Hematopoietic multipotent progenitor cell treated with erythropoietin and hydrocortisone succinate and interleukin-3 and kit ligand, for 8 days (in vitro differentiated cells): Measurements from ENCODE around the gene PCF11.
"Not testable (repeated sequence)": the region's sequence is repeated elsewhere in the genome, so short reads cannot be mapped to it uniquely, and the experiment has no call there.

Source experiments
- DNase-seq: peaks from one replicate; pipeline ENCODE4 v3.0.0-alpha.2; 2015

The PCF11 gene, protein sequence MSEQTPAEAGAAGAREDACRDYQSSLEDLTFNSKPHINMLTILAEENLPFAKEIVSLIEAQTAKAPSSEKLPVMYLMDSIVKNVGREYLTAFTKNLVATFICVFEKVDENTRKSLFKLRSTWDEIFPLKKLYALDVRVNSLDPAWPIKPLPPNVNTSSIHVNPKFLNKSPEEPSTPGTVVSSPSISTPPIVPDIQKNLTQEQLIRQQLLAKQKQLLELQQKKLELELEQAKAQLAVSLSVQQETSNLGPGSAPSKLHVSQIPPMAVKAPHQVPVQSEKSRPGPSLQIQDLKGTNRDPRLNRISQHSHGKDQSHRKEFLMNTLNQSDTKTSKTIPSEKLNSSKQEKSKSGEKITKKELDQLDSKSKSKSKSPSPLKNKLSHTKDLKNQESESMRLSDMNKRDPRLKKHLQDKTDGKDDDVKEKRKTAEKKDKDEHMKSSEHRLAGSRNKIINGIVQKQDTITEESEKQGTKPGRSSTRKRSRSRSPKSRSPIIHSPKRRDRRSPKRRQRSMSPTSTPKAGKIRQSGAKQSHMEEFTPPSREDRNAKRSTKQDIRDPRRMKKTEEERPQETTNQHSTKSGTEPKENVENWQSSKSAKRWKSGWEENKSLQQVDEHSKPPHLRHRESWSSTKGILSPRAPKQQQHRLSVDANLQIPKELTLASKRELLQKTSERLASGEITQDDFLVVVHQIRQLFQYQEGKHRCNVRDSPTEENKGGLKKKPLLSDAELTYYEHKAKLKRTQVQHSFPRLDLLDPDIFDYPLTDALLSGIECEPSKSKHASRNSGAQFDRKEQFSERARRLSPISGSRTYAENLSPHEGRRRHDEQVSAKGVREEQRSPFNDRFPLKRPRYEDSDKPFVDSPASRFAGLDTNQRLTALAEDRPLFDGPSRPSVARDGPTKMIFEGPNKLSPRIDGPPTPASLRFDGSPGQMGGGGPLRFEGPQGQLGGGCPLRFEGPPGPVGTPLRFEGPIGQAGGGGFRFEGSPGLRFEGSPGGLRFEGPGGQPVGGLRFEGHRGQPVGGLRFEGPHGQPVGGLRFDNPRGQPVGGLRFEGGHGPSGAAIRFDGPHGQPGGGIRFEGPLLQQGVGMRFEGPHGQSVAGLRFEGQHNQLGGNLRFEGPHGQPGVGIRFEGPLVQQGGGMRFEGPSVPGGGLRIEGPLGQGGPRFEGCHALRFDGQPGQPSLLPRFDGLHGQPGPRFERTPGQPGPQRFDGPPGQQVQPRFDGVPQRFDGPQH (N-terminal part only)

DNA sequence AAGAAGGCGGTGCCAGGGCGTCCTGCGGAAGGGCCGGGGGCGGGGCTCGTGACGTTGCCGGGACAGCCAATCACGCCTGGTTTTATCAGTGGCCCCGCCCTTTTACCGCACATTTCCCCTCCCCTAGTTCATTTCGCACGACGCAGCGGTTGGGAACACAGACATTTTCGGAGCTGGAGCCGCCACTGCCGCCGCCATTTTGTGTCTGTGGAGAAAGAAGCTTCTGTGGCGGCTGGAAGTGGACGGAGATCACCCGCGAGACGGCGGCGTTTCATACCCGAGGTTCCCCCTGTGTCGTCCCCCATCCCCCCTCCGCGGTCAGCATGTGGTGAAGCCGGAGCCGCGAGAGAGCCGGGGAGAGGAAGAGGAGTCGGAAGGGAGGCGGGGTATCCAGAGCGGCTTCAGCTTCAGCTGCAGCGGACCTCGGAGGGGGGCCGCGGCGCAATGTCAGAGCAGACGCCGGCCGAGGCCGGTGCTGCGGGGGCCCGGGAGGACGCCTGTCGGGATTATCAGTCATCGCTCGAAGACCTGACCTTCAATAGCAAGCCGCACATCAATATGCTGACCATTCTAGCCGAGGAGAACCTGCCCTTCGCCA is at the start of gene PCF11:
PCF11 (plus strand) TSS at position 136 of the 598 bp plus-strand sequence; CDS start at position 445, 309 bp downstream.
- no peak for DNase-seq

DNA sequence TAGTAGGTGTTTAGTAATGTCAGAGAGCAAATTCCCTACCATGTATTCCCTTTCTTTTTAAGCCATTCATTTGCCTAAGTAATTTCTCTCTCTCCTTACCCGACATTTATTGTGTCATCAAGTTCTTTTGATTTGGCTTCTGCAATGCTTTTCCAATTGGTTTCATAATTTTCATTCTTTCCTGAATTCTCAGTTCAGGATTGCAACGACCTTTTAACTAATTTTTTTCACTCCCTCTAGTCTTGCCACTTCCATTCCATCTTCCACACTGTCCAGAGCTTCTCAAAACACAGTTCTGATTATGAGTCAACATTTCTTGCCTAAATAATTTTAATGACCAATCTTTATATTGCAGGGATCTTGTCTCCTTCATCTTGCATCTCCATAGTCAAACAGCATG is 44.0 kb upstream of the PCF11 start:
- DNase-seq: no peak

DNA sequence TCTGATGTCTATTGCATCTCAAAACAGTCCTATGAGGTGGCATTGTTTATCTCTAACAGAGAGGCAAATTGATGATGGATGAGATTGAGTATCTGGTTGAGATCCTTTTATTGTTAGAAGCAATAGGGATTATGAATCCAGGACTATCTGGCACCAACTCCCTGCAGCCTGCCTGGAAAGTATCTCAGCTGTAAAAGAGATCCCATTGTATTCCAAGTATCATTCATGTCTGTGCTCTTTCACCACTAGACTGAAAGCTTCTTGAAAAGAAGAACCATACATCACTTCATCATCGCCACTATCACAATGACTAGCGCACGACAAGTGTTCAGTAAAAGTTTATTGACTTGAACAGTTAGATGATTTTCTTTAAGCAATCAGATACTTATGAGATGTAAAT is 41.9 kb upstream of the PCF11 start:
- no peak for DNase-seq

DNA sequence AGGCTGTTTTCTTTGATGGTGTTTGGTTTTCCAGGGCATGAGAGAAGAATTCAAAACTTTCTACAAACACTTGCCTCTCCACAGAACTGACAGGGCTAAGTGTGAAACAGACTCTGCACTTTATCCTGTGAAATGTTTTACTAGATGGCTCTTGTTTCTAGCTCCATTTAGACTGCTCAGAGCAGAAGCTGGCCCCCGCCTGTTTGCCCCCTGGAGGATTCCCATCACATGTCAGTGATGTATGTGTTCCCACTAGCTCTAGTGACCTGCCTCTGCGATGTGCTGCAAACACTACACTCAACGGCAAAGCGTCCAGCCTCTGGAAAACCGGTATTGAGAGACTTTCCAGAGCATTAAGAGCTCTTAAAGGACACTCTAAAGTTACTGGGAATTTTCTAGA is 41.4 kb upstream of the PCF11 start:
- DNase-seq: no peak

DNA sequence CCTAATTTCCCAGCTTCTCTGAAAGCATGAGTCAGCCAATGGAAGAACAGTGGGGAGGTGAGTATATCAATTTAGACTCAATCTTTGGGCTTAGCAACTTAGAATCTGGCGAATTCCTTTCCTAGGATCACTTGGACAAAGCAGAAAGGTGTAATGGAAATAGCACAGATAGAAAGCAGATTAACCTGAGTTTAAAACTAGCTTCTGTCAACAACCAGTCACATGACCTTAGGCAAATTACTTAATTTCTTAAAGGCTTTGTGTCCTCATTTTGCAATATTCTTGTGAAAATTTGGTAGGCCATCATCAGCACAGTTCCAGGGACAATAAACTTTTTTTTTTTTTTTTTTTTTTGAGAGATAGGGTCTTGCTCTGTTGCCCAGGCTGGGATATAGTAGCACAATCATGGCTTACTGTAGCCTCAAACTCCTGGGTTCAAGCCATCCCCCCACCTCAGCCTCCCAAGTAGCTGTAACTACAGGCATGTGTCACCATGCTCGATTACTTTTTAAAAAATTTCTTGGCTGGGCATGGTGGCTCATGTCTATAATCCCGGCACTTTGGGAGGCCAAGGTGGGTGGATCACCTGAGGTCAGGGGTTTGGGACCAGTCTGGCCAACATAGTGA is 40.8 kb upstream of the PCF11 start:
- DNase-seq: no peak

DNA sequence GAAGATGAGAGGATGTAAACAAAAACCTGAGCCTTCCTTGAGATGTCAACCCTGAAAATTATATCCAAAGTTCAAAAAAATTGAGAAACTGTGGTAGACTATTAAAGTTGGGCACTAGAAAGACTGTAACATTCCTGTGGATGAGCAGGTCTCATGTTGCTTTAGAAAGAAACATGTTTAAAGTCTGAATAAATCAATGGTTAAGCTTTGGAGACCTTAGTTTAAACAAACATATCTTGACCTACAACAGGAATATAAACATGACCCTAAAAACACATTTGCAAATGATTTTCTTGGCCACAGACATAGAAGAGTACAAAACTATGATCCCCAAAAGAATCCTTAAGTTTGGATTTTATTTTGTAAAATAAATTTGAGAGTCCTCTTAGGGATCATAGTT is 38.1 kb upstream of the PCF11 start:
- no peak for DNase-seq

DNA sequence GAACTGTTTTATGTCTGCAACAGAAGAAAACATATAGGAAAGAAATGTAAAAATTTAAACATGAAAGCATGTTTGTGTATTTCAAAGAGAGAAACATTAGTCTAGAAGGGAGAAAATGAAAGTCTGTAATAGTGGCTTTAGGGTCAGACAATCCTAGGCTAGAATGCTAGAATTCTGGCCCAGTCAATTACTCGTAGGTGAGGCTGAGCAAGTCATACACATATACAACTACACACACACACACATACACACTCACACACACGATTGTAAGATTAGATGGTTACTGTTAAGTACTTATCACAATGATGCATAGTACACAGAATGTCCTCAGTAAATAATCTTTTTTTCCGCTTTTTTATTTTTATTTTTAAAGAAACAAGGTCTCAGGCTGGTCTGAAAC is 37.7 kb upstream of the PCF11 start:
- DNase-seq: no peak

DNA sequence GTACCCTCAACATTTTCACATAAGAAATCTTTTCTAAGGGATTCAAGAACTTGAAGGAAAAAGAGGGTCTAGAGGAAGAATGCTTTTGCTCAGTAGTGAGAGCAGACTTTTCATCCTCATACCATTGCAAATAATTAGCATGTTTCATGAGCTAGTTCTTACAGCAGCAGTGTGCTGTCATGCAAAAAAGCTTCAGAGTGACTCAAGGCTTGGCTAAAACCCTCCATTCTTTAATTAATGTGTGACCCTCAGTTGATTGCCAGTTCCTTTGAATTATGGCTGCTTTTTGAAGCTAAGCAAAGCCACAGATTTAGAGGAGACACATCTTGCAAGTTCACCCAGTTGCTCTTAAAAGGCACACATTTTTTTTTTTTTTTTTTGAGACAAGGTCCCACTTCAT is 36.6 kb upstream of the PCF11 start:
- DNase-seq: no peak

DNA sequence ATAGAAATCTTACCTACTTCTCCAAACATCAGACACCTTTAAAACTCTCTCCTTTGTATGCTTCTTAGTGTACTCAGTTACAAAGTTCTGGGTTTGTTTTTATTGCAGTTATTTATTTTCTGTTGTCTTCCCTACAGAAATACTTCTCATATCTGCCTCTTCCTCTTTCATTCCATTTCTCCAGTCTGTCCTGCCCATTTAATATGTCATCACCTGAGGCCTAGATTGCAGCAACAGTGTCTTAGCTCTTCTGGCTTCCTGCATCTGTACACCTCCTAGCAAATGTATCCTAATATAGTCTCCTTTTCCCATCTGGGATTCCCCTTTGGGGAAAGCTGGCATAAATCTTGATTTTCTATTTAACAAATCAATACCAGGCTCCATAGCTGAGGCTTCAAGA is 34.9 kb upstream of the PCF11 start:
- DNase-seq: no peak

DNA sequence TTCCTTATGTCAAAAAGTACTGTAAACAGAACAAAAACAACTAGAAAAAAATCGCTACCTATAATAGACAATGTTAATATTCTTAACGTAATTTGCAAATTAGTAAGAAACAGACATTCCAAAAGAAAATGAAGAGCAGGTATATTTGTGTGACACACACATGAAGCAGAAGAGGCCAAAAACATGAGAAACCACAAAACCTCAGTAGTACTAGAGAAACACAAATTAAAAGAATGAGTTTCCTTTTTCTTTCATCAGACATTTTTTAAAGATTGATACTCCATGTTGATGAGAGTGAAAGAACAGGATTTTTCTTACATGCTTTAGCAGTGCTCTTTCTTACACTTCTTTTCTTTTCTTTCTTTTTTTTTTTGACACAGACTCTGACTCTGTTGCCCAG is 34.2 kb upstream of the PCF11 start:
- DNase-seq: no peak

DNA sequence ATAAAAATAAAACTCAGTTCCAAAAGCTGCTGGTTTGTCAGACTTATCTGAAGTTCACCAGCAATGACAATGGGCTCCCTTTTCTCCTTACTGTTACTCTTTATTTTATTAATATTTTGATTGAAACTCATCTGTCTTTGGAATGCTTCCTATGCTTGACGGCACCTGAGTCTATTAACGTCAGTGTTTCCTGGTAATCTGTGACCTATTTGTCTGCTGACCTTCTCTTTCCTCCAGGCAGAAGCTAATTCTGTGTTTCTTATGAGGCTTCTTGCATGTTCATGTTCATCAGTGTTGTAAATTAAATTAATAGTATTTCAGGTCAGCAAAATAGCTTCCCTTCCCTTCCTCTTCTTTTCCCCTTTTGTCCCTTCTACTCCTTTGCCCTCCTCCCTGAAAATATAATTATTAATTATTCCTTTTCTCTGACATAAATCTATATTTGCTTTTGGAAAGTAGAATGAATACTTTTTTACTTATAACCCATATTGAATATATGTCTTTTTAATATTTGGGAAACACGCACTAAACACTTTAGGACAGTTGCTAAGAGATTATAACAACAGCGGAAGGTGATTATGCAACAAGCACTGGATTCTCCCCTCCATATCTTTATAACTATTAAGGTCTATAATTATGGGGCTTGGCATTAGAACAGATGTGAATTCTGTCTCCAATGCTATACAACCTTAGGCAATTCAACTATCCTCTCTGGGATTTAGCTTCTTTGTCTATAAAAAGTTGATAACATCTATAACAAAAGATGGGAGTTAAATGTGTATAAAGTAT is 32.1 kb upstream of the PCF11 start:
- no peak for DNase-seq

DNA sequence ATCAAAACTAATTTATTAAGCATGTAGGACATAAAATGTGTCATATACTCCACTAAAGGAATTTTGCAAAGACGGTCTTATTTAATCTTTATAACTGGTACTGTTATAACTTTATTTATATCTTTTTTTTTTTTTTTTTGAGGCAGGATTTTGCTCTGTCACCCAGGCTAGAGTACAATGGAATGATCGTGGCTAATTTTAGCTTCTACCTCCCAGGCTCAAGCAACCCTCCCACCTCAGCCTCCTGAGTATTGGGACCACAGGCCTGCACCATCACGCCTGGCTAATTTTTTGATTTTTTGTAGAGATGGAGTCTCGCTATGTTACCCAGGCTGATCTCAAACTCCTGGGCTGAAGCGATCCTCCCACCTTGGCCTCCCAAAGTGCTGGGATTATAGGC is 31.4 kb upstream of the PCF11 start:
- no peak for DNase-seq

DNA sequence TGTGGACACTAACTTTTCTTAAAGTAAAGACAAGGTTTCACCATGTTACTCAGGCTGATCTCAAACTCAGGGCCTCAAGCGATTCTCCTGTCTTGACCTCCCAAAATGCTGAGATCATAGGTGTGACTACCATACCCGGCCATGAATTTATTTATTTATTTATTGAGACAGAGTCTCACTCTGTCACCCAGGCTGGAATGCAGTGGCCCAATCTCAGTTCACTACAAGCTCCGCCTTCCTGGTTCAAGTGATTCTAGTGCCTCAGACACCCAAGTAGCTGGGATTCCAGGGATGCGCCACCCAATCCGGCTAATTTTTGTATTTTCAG is 29.7 kb upstream of the PCF11 start:
- no peak for DNase-seq

DNA sequence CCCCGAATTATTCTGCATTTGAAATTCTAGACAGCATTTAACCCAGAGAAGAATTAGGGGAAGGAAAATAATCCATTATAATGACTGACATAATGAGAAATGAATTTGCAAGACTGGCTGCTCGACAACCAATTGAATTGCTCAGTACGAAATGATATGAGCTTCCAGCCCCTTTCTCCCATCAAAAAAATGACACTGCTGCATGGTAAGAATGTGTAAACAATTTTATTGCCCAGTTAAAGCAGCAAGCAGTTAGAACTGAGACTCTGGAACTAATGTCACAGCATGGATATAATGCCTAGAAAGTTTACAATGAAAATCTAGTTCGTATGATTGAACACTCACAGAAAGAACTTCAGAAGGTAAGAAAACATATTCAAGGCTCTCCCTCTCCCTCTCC is 24.7 kb upstream of the PCF11 start:
- no peak for DNase-seq

DNA sequence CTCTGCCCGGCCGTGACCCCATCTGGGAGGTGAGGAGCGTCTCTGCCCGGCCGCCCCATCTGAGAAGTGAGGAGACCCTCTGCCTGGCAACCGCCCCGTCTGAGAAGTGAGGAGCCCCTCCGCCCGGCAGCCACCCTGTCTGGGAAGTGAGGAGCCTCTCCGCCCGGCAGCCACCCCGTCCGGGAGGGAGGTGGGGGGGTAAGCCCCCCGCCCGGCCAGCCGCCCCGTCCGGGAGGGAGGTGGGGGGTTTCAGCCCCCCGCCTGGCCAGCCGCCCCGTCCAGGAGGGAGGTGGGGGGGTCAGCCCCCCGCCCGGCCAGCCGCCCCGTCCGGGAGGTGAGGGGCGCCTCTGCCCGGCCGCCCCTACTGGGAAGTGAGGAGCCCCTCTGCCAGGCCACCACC is 23.7 kb upstream of the PCF11 start:
- not testable (repeated sequence) for DNase-seq

DNA sequence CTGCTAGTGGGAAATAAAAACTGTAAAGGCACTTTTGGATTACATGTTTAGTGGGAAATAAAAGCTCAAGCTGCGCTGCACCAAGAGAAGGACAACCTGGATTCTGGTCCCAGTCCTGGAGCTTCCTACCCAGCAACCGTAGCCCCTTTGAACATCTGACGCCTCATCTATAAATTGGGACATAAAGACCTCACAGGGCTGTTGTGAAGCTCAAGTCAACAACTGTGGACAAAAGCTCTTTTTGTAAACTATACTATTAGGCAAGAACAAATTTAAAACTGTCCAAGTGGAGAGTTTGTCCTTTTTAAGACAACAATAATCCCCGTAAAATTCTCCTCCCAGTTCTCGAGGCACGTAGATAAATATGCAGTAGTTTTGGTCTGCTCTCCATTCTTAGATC is 17.6 kb upstream of the PCF11 start:
- DNase-seq: no peak

DNA sequence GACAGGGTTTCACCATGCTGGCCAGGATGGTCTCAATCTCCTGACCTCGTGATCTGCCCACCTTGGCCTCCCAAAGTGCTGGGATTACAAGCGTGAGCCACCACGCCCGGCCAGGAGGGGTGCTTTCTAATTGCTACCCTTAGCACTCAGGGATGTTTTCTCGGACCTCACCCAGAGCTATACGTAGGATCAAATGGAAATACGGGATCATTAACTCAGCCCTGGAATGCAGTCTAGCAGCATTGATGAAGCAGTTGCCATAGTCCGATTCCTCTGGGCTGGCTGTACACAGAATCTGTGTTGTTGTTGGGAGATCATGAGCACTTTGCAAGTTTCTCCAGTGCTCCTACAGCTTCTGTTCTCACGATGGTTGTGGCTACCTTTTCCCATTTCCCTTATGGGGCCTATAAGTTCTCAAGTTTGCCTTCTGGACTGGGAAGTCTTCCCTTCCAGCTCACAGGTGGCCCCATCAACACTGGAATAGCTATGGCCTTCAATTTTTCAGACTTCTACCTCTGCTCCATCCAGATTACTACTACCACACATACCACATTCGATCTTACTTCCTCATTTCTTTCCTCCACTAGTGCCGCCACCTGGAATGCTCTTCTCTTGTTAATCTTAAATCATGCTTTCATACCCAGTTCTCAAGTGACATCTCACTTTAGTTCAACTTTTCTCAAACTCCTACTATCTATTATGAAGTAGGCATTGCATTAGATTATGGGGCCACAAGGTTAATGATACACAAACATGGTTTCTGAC is 16.1 kb upstream of the PCF11 start:
- peak; percentile 30 for DNase-seq

DNA sequence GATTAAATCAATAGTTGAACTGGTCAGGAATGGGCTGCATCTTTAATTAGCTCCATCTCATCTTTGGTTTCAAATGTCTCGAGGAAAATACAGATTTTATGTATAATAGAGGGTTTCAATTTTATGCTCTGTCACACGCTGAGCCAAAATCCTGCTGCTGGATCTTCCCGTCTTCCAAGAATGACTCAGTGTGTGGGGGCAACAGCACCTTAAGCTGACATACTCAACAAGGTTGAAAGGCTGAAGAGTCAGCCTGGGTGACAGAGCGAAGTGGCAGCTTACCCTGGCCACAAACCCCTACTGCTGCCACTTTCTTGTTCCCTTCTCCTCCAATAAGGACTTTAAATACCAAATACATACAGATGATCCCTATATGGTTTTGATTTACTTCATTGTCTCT is 9.0 kb upstream of the PCF11 start:
- DNase-seq: no peak

DNA sequence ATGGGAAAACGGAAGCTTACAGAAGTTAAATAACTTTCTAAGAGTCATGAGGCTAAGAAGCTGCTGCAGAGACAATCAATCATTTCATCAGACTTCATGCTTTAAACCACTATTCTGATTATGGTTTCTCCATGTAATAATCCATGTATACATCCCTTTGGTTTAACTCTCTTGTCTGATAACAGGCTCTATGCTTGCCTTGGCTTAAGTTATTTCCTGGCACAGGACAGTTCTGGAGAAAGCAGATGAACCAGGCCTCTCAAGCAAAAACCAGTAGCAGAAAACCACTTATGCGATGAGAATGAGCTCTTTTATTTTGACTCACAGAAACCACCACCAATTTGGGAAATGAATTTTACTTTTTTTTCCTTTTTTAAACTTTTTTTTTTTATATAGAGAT is 6.5 kb upstream of the PCF11 start:
- DNase-seq: no peak

DNA sequence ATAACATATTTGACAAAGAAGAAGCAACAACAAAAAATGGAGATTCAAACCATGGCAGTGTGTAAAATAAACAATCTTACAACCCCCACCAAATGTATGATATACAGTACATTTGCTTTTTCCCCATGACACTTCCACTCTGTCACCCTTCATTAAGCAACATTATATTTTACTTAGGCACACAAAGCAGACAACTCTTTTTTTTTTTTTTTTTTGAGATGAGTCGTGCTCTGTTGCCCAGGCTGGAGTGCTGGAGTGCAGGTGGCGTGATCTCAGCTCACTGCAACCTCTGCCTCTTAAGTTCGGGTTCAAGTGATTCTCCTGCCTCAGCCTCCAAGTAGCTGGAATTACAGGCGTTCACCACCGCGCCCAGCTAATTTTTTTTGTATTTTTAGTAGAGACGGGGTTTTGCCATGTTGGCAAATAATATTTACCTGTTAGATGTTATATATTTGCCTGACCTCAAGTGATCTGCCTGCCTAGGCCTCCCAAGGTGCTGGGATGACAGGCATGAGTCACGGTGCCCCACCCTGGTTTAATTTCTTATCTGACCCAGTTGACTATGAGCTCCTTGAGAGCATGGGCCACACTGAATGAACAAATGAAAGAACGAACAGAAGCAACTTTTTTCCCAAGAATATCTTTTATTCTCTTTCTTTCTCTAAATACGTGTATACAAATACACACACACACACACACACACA is 5.5 kb upstream of the PCF11 start:
- DNase-seq: peak; percentile 85
